ENCODE results near the gene KRT6C.

DNA sequence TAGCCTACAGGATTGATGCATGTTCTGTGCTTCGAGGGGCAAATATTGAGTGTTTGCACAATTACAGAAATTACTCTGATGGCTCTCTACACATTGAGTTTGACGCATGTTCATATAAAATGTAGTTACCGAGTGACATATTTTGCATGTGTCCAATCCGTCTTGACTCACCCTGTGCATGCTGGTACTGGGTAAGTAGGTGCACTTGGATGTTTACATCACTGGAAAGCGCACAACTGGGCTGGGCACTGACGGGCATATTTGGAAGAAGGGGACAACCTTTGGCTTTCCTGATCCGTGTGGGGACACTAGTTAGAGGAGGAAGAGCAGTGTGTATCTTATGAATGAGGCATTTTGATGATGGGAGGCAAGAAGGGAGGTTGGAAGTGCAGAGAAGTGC is 24.4 kb upstream of the KRT6C start:
- TF ChIP-seq, protein P1, sequence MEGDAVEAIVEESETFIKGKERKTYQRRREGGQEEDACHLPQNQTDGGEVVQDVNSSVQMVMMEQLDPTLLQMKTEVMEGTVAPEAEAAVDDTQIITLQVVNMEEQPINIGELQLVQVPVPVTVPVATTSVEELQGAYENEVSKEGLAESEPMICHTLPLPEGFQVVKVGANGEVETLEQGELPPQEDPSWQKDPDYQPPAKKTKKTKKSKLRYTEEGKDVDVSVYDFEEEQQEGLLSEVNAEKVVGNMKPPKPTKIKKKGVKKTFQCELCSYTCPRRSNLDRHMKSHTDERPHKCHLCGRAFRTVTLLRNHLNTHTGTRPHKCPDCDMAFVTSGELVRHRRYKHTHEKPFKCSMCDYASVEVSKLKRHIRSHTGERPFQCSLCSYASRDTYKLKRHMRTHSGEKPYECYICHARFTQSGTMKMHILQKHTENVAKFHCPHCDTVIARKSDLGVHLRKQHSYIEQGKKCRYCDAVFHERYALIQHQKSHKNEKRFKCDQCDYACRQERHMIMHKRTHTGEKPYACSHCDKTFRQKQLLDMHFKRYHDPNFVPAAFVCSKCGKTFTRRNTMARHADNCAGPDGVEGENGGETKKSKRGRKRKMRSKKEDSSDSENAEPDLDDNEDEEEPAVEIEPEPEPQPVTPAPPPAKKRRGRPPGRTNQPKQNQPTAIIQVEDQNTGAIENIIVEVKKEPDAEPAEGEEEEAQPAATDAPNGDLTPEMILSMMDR (IDR thresholded peaks at IDR 0.05; ENCODE audit: low read length), result no peak
- TF ChIP-seq EZH2 (IDR thresholded peaks at IDR 0.05; ENCODE audit: borderline replicate concordance, low read length), result no peak
